NCI-H82 (cell line): ENCODE results near the gene NPAS3.

Experiments used
- DNase-seq: peaks from one replicate; lab custom pipeline; 2025; lab: John Stamatoyannopoulos, UW

The NPAS3 gene

DNA sequence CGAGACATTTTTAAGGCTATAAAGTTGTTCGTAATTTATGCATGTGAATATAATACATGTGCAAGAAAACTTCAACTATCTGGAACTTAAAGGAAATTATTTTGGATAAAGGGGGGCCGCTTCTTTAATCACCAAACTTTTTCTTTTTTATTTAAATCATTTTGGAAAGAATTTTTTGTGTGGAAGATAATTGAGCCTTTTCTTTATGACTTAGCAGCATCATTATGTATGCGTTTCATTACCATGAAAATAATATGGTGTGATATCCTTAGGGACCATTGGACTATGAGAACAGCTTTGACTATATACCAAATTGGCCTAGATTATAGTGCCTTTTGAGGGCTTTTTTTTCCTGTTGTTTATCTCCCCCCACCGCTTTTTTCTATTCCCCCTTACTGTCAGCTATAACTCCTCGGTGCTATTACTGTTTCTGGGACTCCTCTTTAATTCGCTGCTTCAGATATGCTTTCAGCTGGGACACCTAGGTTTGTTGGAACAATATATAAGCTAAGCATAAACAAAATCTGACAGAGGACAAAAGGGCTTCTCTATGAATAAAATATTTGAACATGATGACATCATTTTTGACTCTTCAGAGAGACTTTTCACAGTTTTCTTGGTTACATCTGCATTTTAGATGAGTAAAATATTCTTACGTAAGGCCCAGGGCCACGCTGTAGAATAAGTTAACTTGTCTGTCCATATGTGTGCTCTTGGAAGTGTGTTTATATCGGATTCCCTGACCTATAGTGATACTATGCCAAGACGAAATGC lies 392.7 kb downstream of the NPAS3 start:
- DNase-seq = no peak

DNA sequence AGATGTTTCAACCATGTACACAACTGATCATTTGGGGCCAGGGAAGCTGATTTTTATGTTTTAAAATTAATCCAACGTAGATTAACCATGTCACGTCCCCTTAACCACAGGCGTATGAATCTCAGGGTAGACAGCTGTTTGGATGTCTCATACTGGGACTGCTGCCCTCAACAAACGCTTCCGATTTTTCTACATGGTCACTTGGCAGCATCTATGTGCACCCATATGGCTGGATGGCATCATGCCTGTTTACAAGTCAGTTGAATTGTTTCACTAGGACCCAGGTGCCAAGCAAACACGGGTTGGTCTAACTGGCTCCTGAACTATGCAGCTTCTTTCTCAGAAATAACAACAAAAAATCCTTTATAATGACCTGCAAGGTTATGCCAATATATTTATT lies 393.8 kb downstream of the NPAS3 start:
- no peak for DNase-seq

DNA sequence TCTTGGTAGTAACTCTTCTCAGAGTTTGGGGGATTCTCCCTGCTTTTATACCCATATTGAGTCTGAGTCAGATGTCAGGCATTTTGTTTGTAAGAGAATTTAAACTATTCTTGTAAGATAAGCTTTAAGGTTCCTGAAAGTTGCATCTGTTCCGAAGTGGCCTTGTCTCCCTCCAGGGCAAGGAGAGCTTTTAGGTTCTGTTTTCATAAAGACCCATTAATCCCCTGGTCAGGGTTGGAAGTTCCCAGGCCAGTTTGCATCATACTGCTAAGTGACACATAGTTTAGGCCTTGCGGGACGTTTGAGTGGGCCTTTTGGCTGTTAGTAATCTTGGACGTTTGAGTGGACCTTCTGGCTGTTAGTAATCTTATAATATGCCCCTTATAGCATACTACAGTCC lies 396.7 kb downstream of the NPAS3 start:
- DNase-seq = no peak

DNA sequence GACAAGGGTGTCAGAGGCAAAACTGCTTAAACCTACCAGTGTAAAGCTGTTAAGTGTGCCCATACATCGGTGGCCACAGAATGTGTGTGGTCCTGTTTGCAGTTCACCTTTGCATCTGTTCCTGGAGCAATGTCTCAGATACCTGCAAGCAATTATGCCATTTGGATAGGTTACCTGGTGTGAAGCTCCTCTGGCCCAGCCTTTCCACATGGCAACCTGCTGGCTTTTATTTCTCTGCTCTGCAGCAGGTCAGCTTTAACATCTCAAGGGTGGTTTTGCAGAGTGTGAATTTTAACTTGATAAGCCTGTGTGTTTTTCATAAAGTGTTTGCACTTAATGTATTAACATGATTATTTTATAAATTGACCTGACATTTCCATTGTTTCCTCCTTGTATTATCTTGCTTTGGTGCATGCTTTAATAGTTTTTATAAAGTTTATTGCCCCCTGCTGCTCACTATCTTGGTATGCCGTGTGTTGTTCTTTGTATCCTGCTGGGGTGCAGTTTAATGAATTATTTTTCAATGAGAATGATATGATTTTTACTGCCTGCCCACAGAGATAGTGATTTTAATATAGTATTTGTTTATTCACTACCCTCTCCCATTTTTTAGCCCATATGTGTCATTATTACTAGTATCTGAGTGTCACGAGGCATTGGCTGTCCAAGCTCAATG lies 403.8 kb downstream of the NPAS3 start:
- no peak for DNase-seq

DNA sequence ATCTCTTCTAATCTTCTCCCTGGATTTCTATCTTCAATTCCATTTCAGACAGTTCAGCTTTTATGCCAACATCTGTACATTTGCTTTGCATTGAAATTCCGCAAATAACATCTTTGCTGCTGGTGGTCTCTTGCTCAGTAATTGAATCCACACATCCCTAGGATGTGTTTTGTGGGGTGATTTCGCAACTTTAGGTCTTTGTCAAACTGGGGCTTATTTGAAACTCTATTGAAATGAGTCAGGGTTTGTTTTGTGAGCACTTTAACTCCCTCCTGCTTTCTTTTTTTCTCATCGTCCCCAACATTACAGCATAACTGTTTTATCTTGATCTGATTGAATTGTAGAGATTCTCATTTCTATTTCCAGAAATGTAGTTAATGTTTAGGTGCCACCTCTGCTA lies 404.3 kb downstream of the NPAS3 start:
- no peak for DNase-seq

DNA sequence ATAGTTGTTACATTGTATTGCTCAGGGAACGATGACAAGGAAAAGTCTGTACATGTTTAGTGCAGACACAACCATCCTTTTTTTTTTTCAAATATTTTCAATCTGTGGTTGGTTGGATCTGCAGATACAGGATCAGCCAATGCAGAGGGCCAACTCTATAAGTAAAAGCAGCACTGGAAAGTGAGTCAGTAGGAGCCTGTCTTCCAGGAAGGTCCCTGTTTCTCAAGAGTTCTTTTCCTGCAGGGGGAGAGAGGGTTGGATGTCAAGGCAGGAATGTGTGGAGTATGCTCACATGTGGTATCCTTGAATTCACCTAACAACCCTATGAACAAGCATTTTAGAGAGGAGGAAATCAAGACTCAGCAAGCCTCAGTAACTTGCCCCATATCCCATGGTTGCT lies 409.1 kb downstream of the NPAS3 start:
- no peak for DNase-seq

DNA sequence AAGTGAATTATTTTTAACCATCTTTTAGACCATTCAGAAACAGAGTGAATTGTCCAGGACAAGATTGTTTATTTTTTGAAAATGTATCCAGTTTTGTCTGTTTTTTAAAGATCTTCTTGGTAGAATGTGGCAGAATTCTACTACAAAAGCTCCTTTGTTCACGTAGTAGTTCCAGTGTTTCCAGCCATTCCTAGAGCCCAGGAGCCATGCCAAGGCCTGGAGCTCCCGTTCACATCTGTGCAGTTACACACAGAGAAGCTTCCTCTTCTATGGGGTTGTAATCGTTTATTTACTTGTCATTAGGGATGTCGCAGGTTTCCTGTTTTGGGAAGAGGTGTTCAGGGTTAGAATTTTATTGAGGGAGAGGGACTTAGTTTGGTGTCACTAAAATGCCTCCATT lies 409.8 kb downstream of the NPAS3 start:
- no peak for DNase-seq

DNA sequence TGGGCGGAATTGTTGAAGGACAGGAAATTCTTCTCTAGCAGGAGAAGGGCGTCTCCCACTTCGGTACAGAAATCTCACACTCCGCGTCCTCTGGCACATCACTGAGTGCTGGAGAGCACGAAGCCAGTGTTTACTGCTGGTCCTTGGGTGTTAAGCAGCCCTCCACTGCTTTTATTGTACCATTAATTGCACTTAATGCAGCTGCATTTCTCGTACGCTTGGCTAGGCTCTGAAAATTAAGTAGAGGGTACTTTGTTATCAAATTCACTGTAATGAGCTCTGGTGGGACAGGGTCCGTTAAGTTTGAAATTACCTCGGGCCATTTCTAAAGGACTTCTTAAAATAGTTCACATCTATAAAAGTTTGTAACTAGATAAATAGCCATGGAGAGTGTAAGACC lies 411.2 kb downstream of the NPAS3 start:
- DNase-seq = no peak

DNA sequence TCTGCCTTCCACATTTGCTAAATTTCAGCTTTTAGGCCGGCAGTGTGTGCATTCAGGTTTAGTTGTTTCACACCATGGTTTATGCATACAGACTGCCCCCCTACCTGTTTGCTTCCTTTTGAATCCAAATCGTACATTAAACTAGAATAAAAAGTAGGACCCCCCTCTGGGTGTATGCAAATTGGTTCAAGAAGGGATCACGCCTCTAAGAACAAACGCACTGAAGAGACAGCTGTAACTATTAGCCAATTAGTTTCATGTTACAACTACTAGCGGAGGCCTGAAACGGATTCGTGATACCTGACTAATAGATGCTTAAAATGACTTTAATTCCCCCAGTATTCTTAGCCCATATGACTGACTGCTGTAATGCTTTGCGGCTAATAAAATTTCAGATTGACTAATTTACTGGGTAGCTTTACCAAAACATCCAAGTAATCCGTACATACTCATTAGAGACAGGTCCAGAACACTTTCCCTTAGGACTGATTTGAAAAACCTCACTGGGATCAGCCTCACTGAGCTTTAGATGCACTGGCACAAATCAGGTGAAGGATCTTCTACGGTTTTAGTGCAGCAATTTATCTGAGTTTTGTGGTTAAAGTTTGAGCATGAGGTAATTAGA lies 411.8 kb downstream of the NPAS3 start:
- DNase-seq = peak; percentile 88

DNA sequence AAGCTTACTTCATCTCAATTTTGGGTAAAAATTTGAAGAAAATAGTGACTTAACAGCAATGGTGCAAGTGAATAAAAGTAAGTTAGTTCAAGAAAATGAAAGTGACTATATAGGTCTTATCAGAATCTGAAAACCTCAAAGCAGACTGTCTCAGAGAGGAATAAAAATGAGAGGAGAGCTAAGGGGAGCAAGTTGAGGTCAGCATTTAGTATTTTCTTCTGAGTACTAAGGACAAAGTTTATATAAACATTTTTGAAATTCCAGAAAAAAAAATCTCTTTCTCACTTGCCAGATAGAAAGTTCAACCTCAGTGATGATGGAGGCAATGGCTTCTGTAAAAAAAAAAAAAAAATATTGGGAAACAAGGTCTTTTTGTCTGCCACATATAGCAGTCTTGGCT lies 414.1 kb downstream of the NPAS3 start:
- no peak for DNase-seq

DNA sequence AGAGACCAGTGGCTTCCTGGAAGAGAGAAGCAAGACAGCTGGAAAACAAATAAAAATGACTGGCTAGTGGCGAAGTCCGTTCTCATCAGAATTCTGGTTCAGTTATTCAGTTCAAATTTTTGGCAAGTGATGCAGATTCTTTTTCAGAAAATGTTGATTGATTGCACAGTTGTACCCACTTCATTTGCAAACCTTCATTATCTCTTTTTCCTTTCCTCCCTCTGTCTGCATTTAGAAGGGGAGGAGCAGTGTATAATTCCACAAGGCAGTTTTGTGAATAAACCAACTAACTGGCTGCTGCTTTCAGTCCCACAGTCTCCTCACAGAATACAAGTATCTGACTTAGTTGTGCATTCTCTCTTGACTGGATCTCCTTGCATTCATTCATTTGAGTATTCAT lies 417.5 kb downstream of the NPAS3 start:
- DNase-seq = no peak

DNA sequence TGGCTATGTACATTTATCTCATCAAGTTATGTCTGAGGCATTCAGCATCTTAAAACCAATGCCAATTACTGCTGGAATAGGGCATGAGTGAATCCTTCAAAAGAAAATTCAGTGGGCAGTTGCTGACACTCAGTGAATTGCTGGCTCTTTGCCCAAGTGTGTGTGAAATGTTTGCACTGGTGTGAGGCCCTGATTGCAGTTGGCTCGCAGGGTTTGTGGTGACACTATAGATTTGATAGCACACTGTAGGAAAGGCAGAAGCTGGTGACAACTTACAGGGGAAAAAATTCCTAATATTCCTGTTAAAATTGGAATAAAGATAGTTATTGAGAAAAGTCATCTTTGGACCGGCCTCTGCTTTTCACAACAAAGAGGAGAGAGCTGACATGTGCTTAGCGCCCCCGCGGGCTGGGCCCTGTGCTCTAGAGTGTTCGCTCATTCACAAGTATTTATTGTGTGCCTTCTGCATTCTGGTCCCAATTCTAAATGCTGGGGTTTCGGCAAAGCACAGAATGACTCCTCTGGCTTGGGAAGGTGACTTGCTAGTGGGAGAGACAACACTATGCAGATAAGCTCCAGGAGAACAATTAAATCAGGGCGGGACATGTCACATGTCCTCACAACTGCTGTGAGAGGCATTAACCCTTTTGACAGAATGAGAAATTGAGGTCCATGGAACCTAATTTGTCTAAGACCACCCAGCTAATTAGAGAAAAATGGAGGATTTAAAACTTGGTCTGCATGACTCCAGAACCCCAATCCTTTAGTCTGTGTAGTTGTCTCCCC lies 418.7 kb downstream of the NPAS3 start:
- DNase-seq = peak; percentile 3

DNA sequence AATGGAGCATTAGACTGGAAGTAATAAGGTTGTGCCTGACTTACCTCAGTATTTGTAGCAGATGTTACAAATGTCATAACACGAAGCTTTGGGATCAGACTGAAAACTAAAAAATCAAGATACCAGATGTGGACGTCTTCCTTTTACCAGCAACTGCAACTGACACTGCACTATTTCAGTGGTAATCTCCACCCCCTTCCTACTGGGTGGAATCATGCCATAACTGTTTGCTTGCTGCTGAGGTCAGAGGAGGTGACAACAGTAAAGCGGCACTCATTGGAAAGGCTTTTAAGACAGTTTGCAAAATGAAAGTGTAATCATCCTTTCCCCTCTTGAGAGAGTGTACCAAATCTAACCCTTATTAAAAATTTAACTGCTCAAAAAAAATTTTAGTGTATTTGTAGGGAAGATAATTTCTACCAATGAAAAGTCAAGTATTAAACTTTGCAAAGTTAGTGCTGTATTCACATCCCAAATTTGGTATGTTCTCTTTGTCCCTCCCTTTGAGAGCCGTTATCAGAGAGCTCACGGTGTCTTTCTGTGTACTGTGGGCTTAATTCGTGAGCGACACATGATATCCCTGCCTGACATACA lies 420.7 kb downstream of the NPAS3 start:
- DNase-seq = no peak

DNA sequence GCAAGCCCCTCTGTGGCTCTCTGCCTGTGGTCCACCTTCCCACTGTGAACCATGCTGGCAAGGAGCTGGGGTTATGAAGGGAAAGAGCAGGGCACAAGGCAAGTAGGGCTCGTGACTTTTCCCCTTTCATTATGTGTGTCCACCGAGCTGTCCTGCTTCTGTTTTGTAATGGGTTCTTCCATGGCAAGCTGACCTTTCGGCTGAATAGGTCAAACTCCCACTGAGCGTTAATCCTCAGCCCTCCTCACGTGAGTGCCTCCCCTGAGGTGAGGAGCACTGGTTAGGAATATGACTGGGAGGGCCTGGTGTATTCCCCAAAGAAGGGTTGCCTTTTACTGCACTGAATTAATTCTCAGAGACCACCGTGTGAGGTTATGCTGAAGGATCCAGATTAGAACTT lies 424.3 kb downstream of the NPAS3 start:
- DNase-seq = no peak

DNA sequence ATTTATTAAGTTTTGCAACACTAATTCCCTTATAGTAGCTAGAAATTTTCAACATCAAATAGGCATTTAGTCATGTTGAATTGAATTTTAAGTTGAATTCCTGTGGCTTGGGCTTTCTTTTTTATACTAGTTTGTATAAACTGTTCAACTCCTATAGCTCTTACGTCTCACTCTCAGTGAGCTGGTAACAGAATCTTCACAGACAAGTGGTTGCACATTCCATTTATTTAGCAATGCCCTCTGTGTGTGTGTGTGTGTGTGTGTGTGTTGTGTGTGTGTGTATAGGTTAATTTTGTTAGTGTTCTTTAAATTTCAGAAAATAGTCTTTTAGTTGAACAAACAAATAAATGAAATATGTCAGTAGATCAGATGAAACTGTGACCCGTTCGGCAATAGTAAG lies 425.0 kb downstream of the NPAS3 start:
- DNase-seq = no peak

DNA sequence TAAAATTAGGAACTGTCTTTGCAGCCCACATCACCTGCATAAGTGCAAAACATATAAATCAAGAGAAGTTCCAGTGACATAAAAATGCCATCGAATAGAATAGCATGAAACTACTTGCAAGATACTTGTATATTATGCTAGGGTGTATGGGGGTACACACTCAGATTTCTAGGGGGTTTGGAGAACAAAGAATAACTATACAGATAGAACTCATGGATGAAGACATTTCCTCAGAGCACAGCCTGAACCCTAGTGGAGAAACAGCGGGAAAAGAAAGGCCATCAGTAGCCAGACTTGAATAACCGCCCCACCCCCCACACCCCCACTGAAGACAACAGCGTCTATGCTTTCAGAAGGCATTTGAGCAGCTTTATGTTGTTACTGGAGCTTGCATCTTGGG lies 425.8 kb downstream of the NPAS3 start:
- DNase-seq = peak; percentile 71

DNA sequence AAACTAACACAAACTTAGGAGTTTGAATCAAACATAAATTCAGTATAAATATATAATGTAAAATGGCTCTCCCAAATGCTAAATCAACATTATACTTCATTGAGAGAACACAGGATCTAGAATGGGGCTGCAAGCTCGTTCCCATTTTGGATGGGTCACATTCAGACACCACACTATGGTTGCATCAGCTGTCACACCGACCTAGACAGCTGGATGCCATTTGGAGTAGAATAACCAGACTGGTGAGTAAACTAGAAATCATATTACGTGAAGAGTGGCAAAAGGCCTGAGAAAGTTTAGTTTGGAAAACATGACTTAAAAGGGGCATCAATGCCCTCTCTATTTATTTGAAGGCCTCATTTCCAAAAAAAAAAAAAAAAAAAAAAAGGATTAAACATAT lies 430.4 kb downstream of the NPAS3 start:
- no peak for DNase-seq

DNA sequence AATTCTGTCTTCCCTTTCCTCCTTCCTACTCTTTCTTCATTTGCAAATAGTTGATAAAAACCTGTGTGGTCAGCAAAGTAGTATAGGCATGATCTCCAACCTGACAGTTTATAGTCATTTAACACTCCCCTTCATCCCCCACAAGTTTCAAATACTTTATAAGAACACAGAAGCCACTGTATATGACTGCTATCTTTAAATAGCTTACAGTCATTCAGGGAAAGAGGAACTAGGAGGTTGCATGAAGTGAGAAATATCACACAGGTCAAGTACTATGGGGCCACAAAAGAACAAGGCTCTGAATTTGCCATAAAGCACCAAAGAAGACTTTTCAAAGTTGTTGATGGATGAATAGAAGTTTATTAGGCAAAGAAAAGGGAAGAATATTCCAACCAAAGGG lies 431.3 kb downstream of the NPAS3 start:
- DNase-seq = no peak

DNA sequence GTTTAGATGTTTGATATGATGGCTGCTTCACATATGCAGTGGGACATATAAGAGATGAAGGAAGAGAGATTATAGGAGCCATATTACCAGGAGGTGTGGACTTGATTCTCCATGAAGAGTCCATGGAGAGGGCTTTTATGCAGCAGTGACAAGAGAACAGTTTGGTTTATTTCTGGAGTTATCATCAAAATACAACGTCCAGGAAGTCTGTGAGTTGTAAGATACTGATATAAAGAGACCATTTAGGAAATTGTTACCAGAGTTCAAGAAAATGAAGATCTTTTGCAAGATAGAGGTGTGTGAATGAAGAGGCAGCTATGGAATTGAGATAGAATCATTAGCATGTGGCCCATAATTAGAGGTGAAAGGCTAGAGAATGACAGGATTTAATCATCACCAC lies 431.7 kb downstream of the NPAS3 start:
- no peak for DNase-seq

DNA sequence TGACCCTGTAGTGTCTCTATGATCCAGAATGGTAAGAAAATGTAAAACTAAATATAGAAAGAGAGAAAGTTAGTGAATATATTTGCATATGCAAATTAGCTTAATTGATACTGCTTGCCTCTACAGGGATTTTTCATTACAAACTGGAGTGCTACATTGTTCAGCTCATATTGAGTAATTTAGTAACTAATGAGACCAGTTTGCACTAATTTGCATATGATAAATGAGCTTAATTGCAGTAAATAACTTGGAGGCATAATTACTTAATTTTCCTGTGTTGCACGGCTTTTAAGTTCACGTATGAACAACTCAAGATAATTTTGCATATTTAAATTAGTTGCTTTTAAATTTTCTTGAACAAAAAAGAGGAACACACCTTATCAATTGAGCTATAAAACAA lies 436.5 kb downstream of the NPAS3 start:
- no peak for DNase-seq

DNA sequence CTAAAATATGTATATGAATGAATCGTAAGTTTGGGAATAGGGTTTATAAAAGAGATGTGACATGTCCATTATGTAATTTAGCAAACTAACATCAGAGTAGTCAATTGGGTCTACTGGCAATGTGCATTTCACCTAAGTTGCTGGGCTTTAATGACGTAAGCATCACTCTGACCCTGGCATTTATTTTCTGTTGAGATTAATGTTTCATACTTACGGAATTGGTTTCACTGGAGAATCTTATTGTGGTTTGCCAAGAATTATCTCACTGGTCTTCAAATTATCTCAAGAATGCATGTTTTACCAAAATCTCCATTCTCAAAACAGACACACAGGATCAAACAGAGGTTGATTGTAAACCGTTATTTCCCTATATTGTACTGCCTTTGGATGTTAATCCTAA lies 437.1 kb downstream of the NPAS3 start:
- no peak for DNase-seq

DNA sequence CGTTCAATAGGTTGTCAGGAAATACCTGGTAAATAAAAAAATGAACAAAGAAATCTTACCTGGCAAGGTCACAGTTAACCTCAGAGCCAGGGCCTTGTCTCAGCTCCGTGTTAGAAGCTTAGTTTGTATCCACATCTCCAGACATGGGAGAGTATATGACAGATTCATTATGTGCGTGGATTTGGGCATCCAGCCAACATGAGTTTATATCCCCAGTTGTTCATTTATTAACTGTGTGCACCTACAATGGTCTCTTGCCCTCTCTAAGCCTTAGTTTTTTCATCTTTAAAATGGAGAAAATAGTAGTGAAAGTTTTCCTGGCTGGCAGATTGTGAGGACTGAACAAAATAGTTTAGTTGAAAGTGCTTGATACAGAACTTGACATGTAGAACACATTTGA lies 437.8 kb downstream of the NPAS3 start:
- peak; percentile 27 for DNase-seq
